ENCODE data around the gene MFAP5. TPM values are rescaled to one million over a fixed set of nuclear protein-coding genes. Genes with fewer than 3 reads are reported as not detected.
A peak's percentile ranks its signal among the peaks of the same experiment; 100 is the strongest.

The MFAP5 gene
- total RNA-seq, 4 donors from 2014 or later: 1.2 to 51.7 (median 16.9) TPM

- Histone ChIP-seq H3K36me3 (no peaks in the 10 kb centered on the region), H3K9me3 (no peaks in the 10 kb centered on the region), H3K27me3 (peaks cover 0 to 11% (median 0%) of the 10 kb centered on the region in 4 donors), H3K4me1 (peaks cover 0 to 7% (median 0%) of the 10 kb centered on the region in 3 donors), H3K27ac (no peak overlapping the region), H3K4me3 (no peak overlapping the region)
- no peak for TF ChIP-seq POLR2A (IDR thresholded peaks at IDR 0.05)
- TF ChIP-seq, protein P1, sequence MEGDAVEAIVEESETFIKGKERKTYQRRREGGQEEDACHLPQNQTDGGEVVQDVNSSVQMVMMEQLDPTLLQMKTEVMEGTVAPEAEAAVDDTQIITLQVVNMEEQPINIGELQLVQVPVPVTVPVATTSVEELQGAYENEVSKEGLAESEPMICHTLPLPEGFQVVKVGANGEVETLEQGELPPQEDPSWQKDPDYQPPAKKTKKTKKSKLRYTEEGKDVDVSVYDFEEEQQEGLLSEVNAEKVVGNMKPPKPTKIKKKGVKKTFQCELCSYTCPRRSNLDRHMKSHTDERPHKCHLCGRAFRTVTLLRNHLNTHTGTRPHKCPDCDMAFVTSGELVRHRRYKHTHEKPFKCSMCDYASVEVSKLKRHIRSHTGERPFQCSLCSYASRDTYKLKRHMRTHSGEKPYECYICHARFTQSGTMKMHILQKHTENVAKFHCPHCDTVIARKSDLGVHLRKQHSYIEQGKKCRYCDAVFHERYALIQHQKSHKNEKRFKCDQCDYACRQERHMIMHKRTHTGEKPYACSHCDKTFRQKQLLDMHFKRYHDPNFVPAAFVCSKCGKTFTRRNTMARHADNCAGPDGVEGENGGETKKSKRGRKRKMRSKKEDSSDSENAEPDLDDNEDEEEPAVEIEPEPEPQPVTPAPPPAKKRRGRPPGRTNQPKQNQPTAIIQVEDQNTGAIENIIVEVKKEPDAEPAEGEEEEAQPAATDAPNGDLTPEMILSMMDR (IDR thresholded peaks at IDR 0.05): peak; percentile 19 to 65 (median 46)
- intact Hi-C loops (cut with DNase I): no loop called here
- WGBS, 2 donors: 15 to 22% methylated on average over 5 of the region's 5 CpGs
- no peak for DNase-seq
These were observed 53.5 kb downstream of the MFAP5 start for GRCh38 chr12:8609061-8609570.

- peaks cover 0 to 11% (median 0%) of the 10 kb centered on the region in 4 donors for H3K27me3 ChIP-seq
- peaks cover 0 to 7% (median 0%) of the 10 kb centered on the region in 3 donors for H3K4me1 ChIP-seq
- intact Hi-C loops (cut with DNase I): no loop called here
- no peaks in the 10 kb centered on the region for H3K9me3 ChIP-seq
- WGBS, 2 donors: 92 to 93% methylated on average over 6 of the region's 6 CpGs
- no peak overlapping the region for H3K4me3 ChIP-seq
- no peak for TF ChIP-seq POLR2A (IDR thresholded peaks at IDR 0.05)
- TF ChIP-seq, protein P1 (IDR thresholded peaks at IDR 0.05): no peak
- no peak for DNase-seq
- H3K36me3 ChIP-seq: no peaks in the 10 kb centered on the region
- no peak overlapping the region for H3K27ac ChIP-seq
These were observed 55.7 kb downstream of the MFAP5 start for GRCh38 chr12:8606890-8607289.

- TF ChIP-seq POLR2A (IDR thresholded peaks at IDR 0.05): no peak
- TF ChIP-seq, protein P1 (IDR thresholded peaks at IDR 0.05): no peak
- Histone ChIP-seq H3K27me3 (peaks cover 0 to 11% (median 0%) of the 10 kb centered on the region in 4 donors), H3K27ac (no peak overlapping the region), H3K36me3 (no peaks in the 10 kb centered on the region), H3K4me1 (peaks cover 0 to 7% (median 0%) of the 10 kb centered on the region in 3 donors), H3K9me3 (no peaks in the 10 kb centered on the region), H3K4me3 (no peak overlapping the region)
- WGBS, 2 donors: 91 to 92% methylated on average over 13 of the region's 30 CpGs
- DNase-seq: no peak
- intact Hi-C loops (cut with DNase I): no loop called here
These were observed 57.6 kb downstream of the MFAP5 start for GRCh38 chr12:8605057-8605456.

- H3K9me3 ChIP-seq: no peaks in the 10 kb centered on the region
- no peak for DNase-seq
- no peak overlapping the region for H3K4me3 ChIP-seq
- 33 to 41% methylated on average over 3 of the region's 3 CpGs for WGBS, 2 donors
- TF ChIP-seq, protein P1 (IDR thresholded peaks at IDR 0.05): peak in 1 of 6 experiments; percentile 33
- TF ChIP-seq POLR2A (IDR thresholded peaks at IDR 0.05): no peak
- no peaks in the 10 kb centered on the region for H3K36me3 ChIP-seq
- peaks cover 0 to 11% (median 0%) of the 10 kb centered on the region in 4 donors for H3K27me3 ChIP-seq
- intact Hi-C loops (cut with DNase I): no loop called here
- no peak overlapping the region for H3K27ac ChIP-seq
- H3K4me1 ChIP-seq: peaks cover 0 to 1% (median 0%) of the 10 kb centered on the region in 3 donors
These were observed 58.8 kb downstream of the MFAP5 start for GRCh38 chr12:8603856-8604255.

GRCh38 chr12:8603286-8603685 is 59.3 kb downstream of the MFAP5 start:
- DNase-seq: no peak
- Histone ChIP-seq H3K36me3 (no peaks in the 10 kb centered on the region), H3K27me3 (peaks cover 0 to 11% (median 0%) of the 10 kb centered on the region in 4 donors), H3K9me3 (no peaks in the 10 kb centered on the region), H3K27ac (no peak overlapping the region), H3K4me3 (no peak overlapping the region), H3K4me1 (no peaks in the 10 kb centered on the region)
- TF ChIP-seq, protein P1 (IDR thresholded peaks at IDR 0.05): no peak
- TF ChIP-seq POLR2A (IDR thresholded peaks at IDR 0.05): no peak
- 47 to 50% methylated on average over 2 of the region's 2 CpGs for WGBS, 2 donors
- intact Hi-C loops (cut with DNase I): no loop called here

Measured in esophagus squamous epithelium (tissue), 5 donors.